GM12801 (cell line): ENCODE data around the gene KRTAP23-1.

Source experiments
- CTCF ChIP-seq: IDR thresholded peaks from one replicate; pipeline ENCODE4 v1.5.1; 2011; ENCODE audit warnings: control low read depth; ENCODE audit not compliant: insufficient read length; ENCODE audit errors: extremely low read depth

KRTAP23-1 gene

GRCh38 chr21:30348506-30348905 is at the start of gene KRTAP23-1:
KRTAP23-1 (minus strand) TSS chr21:30348606; CDS start chr21:30348606, 0 bp downstream.
- TF ChIP-seq CTCF, result no peak

DNA sequence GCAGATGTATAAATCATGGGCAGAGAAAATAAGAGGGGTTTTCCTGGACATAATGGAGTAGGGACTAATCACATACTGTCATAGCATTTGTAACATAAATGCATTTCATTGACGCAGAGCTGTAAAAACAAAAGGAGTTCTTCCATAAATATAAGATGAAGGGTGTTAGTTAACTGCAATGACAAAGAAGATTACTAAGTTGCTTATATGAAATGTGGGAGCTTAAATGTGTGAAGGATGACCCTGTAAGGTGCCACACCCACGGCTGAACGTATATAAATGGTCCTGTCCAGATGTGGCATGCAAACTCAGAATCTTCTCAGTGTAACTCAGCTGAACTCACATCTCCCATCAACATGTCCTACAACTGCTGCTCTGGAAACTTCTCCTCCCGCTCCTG is 47.3 kb upstream of the KRTAP23-1 start, which contains the start of gene KRTAP13-1:
Gene KRTAP13-1, plus strand, starts transcription at position 301 of the 400 bp plus-strand sequence. Its CDS starts 56 bp downstream, at position 357.
- no peak for TF ChIP-seq CTCF

- TF ChIP-seq CTCF, result no peak
Observed at GRCh38 chr21:30391492-30392025, 43.2 kb upstream of the KRTAP23-1 start.

- TF ChIP-seq CTCF, result no peak
Observed at GRCh38 chr21:30382201-30382600, 33.8 kb upstream of the KRTAP23-1 start.

GRCh38 chr21:30372139-30372770 is 23.8 kb upstream of the KRTAP23-1 start, which contains the start of gene KRTAP13-2:
KRTAP13-2 (minus strand) TSS chr21:30372271; CDS start chr21:30372213, 58 bp downstream.
- TF ChIP-seq CTCF, result no peak

- TF ChIP-seq CTCF, result no peak
Observed at GRCh38 chr21:30355906-30356305, 7.5 kb upstream of the KRTAP23-1 start.

GRCh38 chr21:30354308-30355005 is 6.1 kb upstream of the KRTAP23-1 start:
- no peak for TF ChIP-seq CTCF
